GM18526 (cell line): ENCODE data around the gene TRIM50.
"Not testable (repeated sequence)": the region's sequence is repeated elsewhere in the genome, so short reads cannot be mapped to it uniquely, and the experiment has no call there.

Experiments used
- POLR2A ChIP-seq: IDR thresholded peaks from 3 replicates; pipeline ENCODE4 v1.6.1; 2011; ENCODE audit not compliant: insufficient read length; ENCODE audit errors: extremely low read depth

Gene TRIM50

GRCh38 chr7:73327922-73328321 is at the start of gene TRIM50, which contains the start of gene FKBP6:
Gene TRIM50 (minus strand): TSS chr7:73328082. CDS start chr7:73324787, 3,295 bp downstream.
Gene FKBP6 (plus strand): TSS chr7:73328161. CDS start chr7:73328429, 268 bp downstream.
- not testable (repeated sequence) for TF ChIP-seq POLR2A

GRCh38 chr7:73376671-73377412 is 49.0 kb upstream of the TRIM50 start:
- TF ChIP-seq POLR2A = no peak

- TF ChIP-seq POLR2A = no peak
These were observed 45.9 kb upstream of the TRIM50 start for GRCh38 chr7:73373741-73374140.

GRCh38 chr7:73369622-73370021 is 41.7 kb upstream of the TRIM50 start:
- TF ChIP-seq POLR2A = no peak

- TF ChIP-seq POLR2A = no peak
These were observed 41.1 kb upstream of the TRIM50 start for GRCh38 chr7:73369009-73369408.

- TF ChIP-seq POLR2A = no peak
These were observed 39.1 kb upstream of the TRIM50 start for GRCh38 chr7:73366990-73367389.

GRCh38 chr7:73366127-73366526 is 38.2 kb upstream of the TRIM50 start:
- TF ChIP-seq POLR2A = no peak

- no peak for TF ChIP-seq POLR2A
These were observed 36.3 kb upstream of the TRIM50 start for GRCh38 chr7:73364006-73364728.

- TF ChIP-seq POLR2A = no peak
These were observed 35.5 kb upstream of the TRIM50 start for GRCh38 chr7:73363225-73364005.

- TF ChIP-seq POLR2A = no peak
These were observed 32.0 kb upstream of the TRIM50 start for GRCh38 chr7:73359746-73360375.

GRCh38 chr7:73359306-73359705 is 31.4 kb upstream of the TRIM50 start:
- no peak for TF ChIP-seq POLR2A

GRCh38 chr7:73358590-73359275 is 30.9 kb upstream of the TRIM50 start:
- no peak for TF ChIP-seq POLR2A

- TF ChIP-seq POLR2A = no peak
These were observed 28.3 kb upstream of the TRIM50 start for GRCh38 chr7:73356159-73356558.

GRCh38 chr7:73354821-73355220 is 26.9 kb upstream of the TRIM50 start:
- TF ChIP-seq POLR2A = no peak

- no peak for TF ChIP-seq POLR2A
These were observed 26.3 kb upstream of the TRIM50 start for GRCh38 chr7:73354196-73354595.
